Upper lobe of left lung (tissue), 4 donors: Measurements from ENCODE around the gene LGALS7.

ENCODE experiments used
- EP300 ChIP-seq, 4 donors: sonication (generic); formaldehyde crosslinking; IDR thresholded peaks; one replicate each; pipeline ENCODE4 v1.5.1; 2017; ENCODE audit warnings: antibody characterized with exemption in 4 of 4, control low read depth in 2 of 4
- TF ChIP-seq, protein P1 (sequence below), 6 experiments: fragments of 450-650 bp in 4 of 6; fragments of 200-600 bp in 2 of 6; sonication (generic) in 2 of 6; IDR thresholded peaks; one replicate each; pipeline ENCODE4 v1.5.1; 2016 to 2019; ENCODE audit warnings: antibody characterized with exemption in 6 of 6

DNA sequence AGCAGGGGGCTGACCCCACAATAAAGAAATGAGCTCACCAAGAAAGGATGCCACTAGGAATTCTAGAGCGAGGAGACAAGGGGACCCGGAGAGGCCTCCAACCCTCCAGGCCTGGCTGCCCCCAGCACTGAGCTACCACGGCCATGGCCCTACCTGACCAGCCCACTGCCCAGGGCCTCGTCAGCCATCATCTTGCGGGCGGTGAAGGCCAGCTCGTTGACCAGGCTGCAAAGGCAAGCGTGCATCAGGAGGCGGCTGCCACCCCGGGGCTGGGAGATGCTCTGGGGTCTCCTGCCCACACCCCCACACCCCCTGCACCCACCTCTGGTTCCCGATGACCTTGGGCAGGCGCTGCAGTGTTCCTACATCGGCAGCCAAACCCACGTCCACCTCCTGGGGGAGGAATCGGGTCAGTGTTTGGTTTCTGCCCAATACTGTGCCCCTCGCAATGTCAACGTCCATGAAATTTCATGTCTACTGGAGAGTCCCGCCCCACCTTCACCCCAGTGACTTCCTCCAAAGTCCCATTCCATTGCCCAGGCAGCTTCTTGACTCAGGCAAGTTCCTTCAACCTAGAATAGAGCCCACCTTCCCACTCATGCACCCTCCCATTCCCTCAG is 42.9 kb upstream of the LGALS7 start:
- TF ChIP-seq, protein P1, sequence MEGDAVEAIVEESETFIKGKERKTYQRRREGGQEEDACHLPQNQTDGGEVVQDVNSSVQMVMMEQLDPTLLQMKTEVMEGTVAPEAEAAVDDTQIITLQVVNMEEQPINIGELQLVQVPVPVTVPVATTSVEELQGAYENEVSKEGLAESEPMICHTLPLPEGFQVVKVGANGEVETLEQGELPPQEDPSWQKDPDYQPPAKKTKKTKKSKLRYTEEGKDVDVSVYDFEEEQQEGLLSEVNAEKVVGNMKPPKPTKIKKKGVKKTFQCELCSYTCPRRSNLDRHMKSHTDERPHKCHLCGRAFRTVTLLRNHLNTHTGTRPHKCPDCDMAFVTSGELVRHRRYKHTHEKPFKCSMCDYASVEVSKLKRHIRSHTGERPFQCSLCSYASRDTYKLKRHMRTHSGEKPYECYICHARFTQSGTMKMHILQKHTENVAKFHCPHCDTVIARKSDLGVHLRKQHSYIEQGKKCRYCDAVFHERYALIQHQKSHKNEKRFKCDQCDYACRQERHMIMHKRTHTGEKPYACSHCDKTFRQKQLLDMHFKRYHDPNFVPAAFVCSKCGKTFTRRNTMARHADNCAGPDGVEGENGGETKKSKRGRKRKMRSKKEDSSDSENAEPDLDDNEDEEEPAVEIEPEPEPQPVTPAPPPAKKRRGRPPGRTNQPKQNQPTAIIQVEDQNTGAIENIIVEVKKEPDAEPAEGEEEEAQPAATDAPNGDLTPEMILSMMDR (IDR thresholded peaks at IDR 0.05), result no peak
- TF ChIP-seq EP300 (IDR thresholded peaks at IDR 0.05), result no peak
